ENCODE results near the gene STK24.

STK24 gene

GRCh38 chr13:98490195-98490836 lies 86.6 kb downstream of the STK24 start:
- no peak for DNase-seq (ENCODE audit: low spot score)

DNA sequence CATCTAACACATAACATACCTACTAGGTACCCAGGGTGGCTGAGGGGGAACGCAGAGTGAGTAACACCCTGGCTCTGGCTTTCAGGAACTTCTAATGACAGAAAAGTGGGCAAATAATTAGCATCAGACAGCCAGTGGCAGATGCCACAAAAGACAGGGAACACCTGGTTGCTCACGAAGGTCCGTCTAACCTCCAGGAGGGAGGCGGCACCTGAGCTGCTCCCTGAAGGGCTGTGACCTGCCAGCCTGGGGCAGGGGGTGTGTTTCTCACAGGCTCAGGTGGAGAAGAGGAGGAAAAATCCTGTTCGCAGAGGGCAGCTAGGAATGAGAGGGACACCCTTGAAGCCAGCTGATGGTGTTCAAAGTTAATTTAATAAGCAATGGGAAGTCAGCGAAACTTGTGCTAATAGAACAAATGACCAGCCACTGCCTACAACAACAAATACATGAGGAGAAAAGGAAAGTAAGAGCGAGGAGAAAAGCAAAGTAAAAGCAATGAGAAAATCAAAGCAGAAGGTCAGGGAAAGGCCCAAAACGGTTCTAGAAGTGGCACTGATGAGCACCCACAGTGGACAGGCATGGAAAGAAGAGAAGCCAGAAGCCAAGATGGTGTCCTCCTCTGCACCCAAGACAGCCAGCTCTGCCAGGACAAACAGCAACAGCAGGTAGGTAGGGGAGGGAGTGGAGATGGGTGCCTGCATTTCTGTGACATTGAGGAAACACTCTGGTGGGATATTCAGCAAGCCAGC lies 87.3 kb downstream of the STK24 start:
- DNase-seq (ENCODE audit: low spot score), result peak; percentile 47

DNA sequence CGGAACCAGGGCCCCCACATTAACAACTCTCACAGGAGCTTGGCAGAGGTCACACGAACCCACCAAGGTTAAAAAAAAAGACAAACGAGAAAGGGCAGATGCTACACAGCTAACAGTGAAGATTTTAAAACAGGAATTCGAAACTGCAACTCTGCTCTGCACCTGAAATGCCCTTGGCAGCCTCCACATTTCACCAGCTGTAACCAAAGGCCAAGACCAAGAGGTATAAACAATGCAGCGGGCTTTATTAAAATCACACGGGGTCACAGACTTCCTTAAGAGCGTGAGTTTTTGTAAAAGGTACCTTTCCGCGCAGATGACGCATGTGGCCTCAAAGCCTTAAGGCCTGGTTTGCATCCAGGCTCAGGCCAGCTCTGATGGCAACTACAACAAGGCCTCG lies 88.2 kb downstream of the STK24 start:
- no peak for DNase-seq (ENCODE audit: low spot score)

GRCh38 chr13:98487522-98487921 lies 89.4 kb downstream of the STK24 start:
- DNase-seq (ENCODE audit: low spot score), result no peak

DNA sequence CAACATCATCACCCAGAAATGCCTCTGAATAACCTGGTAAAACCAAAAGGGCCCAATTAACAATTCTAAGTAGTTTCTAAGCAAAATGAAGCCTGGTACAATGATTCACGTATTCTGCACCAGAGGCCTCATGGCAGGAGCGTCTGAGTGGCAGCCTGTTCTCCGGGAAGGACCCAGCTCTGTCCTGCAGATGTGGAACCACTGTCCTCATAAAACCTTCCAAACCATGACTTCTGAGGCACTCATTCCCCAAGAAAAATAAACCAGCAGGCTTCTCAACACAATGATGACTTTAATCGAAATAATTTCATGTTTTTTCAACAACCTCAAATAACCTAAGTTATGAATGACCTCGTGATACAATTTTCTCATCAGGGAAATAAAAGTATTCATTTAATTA lies 89.9 kb downstream of the STK24 start:
- DNase-seq (ENCODE audit: low spot score), result no peak

DNA sequence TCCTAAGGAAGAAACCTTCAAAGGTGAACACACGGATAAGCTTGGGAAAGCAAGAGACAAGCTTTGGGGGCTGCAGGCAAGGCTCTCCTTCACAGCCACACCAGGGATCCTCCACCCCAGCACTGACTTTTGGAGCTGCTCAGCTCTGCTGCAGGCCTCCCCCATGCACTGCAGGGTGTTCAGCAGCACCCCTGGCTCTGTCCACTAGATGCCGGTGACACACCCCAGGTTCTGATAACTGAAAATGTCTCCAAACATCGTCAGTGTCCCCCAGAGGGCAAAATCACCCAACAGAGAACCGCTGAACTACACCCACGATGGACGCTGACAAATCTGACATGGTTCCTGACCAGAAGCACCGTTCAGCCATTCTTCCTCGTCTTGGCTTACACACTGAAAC lies 90.5 kb downstream of the STK24 start:
- no peak for DNase-seq (ENCODE audit: low spot score)

DNA sequence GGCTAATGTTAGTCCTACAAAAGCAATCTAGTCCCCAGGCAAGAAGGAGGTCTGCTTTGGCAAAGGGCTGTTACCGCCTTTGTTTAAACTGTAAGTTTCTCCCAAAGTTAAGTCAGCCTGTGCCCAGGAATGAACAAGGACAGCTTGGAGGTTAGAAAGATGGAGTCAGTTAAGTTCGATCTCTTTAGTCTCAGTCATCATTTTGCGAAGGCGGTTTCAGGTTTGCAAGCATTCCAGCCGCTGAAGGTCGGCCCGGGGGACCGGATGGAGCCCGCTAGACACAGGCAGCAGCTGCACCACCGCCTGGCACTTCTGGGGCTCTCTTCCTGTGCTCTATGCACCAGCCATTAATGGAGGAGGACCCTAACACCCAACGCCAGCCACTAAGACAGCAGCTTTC lies 91.3 kb downstream of the STK24 start:
- DNase-seq (ENCODE audit: low spot score), result no peak

- DNase-seq (ENCODE audit: low spot score), result peak; percentile 99
Measured at GRCh38 chr13:98484289-98485219, 92.4 kb downstream of the STK24 start.

GRCh38 chr13:98483601-98484288 lies 93.2 kb downstream of the STK24 start:
- DNase-seq (ENCODE audit: low spot score), result no peak

DNA sequence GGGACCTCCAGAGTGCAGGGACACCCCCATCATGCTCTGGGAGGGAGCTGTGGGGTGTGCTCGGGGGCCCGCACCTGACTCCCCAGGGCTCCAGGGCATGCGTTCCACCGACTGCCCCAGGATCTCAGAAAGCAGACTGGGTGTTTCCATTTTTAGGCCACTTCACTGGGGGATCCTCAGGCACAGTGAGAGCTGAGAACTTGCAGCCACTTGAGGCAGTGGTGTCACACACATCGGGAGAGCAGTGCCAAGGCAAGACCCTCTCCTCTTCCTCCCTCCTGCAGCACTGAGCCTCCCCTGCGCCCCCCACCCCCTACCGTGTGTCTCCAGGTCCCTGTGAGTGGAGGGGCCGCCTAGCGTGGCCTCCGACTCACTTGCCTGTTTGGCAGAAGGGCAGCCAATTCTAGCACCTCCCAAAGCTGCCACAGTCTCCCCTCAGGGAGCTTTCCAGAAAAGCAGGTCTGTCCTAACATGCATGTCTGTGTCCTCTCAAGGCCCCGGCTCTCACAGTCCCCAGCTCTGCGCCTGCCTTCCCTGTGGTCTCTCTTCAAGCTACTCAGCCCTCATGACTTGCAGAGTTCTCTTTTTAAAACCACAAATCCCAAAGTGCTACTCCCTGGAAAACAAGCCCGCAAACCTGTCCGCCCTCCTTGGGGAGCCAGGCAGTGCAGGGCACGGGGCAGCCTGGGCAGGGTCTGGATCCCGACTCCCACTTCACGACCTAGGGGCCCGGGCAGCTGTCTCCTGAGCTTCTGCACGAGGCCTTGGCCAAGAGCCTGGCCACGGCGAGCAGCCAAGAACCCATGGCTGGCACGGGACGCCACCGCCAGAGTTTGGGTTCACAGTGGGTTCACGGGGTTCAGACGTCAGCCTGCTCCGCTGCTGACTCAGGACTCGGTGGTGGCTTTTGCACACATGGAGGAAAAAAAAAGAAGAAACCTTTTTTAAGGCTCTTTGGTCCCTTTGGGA lies 94.1 kb downstream of the STK24 start:
- peak; percentile 52 for DNase-seq (ENCODE audit: low spot score)

DNA sequence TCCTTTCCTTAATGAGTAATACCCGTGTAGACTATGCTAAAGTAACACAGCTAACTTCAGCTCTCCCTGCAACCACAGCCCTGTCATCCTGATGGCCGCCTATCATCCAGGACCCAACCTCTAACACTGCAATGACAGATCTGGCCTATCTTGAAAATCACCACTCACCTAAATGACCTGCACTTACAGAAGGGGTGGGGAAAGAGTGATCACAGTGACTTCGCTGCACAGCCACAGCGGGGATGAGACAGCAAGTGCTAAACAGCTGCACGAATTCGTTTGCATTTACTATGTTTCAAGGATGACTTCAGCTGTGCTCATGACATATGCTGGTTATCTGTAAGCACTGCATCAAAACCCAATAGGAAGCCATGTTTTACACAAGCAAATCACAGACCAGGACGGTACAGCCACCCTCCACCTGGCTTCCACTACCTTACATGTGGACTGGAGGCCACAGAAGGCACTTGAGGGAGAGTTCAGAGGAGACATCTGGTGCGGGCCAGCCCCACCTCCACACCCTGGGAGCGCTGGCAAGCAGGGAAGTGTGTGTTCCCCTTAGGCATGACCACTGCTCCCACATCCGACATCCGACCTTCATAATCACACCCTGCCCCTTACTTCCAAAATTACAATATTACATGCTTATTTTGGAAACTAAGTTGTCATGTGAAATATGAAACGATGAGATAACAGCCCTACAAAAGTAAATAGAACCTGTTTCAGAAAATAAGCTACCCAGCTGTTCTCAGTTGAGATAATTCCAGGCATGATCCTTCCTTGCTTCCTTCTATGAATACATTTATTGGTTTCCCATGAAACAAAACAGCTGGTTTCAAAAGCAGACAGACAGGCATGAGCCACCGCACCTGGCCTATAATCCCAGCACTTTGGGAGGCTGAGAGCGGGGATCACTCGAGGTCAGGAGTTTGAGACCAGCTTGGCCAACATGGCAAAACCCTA lies 95.7 kb downstream of the STK24 start:
- no peak for DNase-seq (ENCODE audit: low spot score)

DNA sequence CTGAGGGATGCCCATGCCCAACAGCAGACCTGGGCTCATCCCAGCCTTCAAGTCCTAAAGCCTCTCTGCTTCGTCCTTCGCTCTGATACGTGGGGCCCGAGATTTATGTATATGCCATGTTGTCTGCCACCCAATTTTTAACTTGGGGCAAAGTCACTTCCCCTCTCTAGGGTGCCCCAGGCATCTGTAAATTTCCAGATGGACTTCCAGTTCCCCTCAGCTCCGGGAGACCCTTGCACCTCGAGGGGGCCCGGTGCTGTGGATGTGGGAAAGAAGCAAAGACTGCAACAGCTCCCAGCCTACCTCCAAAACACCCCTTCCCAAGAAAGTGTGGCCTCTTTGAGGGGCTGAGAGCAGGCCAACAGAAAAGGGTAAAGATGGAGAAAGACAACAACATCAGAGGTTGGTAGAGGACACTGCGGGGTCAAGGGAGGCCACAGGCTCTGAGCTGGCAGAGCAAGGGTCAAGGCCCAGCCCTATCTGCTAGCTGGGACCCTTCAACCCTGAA lies 97.4 kb downstream of the STK24 start:
- DNase-seq (ENCODE audit: low spot score), result no peak

GRCh38 chr13:98478189-98479129 lies 98.4 kb downstream of the STK24 start:
- peak; percentile 90 for DNase-seq (ENCODE audit: low spot score)

DNA sequence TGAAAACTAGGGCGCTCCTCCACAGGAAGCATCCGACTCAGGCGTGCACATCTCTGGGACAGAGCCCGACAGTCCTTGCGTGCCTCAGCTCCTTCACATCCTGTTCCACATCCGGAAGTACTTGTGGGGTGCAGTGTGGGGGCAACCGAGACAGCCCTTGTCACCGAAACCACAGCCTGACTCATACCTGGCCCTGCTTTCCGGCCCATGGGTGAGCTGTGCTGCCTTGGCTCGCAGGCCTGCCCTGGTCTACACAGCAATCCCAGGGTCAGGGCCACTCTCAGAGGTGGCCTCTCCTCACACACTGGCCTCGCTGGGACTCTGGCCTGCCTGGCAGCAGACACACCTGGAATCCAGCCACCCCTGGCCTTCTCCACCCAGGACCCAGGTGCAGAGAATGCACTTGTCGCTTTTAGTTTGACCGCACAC lies 100.4 kb downstream of the STK24 start:
- DNase-seq (ENCODE audit: low spot score), result peak; percentile 95

- no peak for DNase-seq (ENCODE audit: low spot score)
Measured at GRCh38 chr13:98476106-98476505, 100.8 kb downstream of the STK24 start.

DNA sequence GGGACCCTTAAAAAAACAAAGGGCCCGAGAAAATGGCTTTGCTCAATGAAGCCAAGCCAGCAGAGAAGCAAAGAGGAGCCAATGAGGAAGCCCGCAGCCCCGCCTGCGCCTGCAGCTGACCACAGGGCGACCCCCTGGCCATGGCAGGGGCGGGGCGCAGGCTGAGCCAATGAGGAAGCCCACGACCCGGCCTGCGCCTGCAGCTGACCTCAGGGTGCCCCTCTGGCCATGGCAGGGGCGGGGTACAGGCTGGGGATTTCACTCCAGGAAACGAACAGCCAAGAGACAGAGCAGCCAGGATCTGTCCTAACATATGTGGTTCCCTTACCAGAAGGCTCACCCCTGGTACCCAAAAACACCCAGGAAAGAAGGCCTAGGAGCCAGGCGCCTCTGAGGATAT lies 101.4 kb downstream of the STK24 start:
- DNase-seq (ENCODE audit: low spot score), result no peak

DNA sequence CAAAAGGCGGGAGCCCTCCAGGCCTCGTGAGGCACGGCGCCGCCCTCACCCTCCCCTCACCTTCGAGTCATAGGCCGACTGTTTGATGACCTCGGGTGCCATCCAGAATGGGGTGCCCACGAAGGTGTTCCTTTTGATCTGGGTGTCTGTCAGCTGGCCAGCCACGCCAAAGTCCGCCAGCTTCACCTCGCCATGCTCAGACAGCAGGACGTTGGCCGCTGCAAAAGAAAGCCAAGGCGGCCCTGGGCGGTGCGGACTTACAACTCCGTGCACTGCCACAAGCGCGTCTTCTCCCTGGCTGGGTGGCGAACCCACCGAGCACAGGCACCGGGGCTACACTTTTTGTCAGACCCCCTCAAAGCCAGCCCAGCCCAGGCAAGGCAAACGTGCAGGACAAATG lies 102.1 kb downstream of the STK24 start:
- DNase-seq (ENCODE audit: low spot score), result no peak

DNA sequence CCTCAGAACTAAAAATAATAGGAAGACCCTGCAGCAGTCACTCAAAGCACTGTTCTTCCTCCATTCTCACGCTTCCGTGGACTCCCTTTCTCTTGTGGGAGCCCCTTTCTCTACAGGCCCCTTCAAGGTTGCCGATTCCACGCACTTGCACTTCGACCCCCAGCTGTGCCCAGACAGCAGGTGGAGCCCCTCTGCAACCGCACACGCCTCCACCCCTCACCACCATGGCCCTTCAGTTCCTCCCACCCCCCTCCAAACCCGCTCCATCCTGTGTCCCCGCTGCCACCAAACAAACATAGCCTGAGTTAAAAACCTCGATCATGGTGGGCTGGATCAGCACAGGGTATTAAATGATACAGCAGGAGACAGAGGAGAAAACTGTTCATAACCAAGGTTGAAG lies 102.6 kb downstream of the STK24 start:
- no peak for DNase-seq (ENCODE audit: low spot score)
